Osteocyte (in vitro differentiated cells): Measurements from ENCODE around the gene TNK2. TPM values are rescaled to one million over a fixed set of nuclear protein-coding genes. Genes with fewer than 3 reads are reported as not detected.

ENCODE experiments used
- DNase-seq: peaks from one replicate; pipeline ENCODE4 v3.0.0; 2021; ENCODE audit warnings: mixed read lengths; ENCODE audit not compliant: unreplicated experiment; ENCODE audit errors: extremely low spot score
- H3K27ac Mint-ChIP-seq: one replicate; pipeline ENCODE4 v1.8.0; 2021; ENCODE audit warnings: mild to moderate bottlenecking, mixed read lengths; ENCODE audit not compliant: unreplicated experiment
- H3K27me3 Mint-ChIP-seq: one replicate; pipeline ENCODE4 v1.8.0; 2021; ENCODE audit warnings: mixed read lengths; ENCODE audit not compliant: unreplicated experiment
- H3K36me3 Mint-ChIP-seq: one replicate; pipeline ENCODE4 v1.8.0; 2021; ENCODE audit warnings: mixed read lengths; ENCODE audit not compliant: unreplicated experiment
- H3K4me1 Mint-ChIP-seq: one replicate; pipeline ENCODE4 v1.8.0; 2021; ENCODE audit warnings: mixed read lengths; ENCODE audit not compliant: unreplicated experiment
- H3K4me3 Mint-ChIP-seq: one replicate; pipeline ENCODE4 v1.8.0; 2021; ENCODE audit warnings: mild to moderate bottlenecking, moderate library complexity, mixed read lengths; ENCODE audit not compliant: unreplicated experiment
- H3K9me3 Mint-ChIP-seq: one replicate; pipeline ENCODE4 v1.8.0; 2021; ENCODE audit warnings: mixed read lengths; ENCODE audit not compliant: unreplicated experiment
- total RNA-seq: library from RNA; stranded (reverse); gene quantifications from 2 replicates; pipeline ENCODE4 v1.2.1, GENCODE V29; 2021
- TF ChIP-seq, protein P1 (sequence below): fragments of 200-600 bp; sonication (generic); IDR thresholded peaks from 2 replicates; pipeline ENCODE4 v1.5.0; 2021; ENCODE audit warnings: antibody characterized with exemption, mild to moderate bottlenecking, moderate library complexity

TNK2 gene
- total RNA-seq, 1 donor from 2014 or later: 54.2 TPM

DNA sequence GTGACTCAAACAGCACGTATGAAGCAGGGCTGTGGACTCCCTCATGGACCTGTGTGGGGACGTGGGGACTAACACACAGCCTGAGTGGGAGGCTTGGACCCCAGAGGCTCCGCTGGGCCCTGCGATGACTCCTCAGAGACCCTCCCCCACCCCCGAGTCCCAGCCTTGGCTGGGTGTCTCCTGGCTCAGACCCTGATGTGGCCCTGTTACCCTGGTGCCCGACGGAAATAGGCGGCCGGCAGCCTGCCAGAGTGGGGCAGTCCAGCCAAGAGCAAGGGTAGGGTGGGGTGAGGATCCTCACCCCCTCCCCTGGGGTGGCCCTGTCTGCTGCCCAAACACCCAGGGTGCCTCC is 15.3 kb downstream of the TNK2 start:
- DNase-seq: no peak
- no peak overlapping the region for H3K4me3 Mint-ChIP-seq
- H3K36me3 Mint-ChIP-seq: no peaks in the 10 kb centered on the region
- no peaks in the 10 kb centered on the region for H3K27me3 Mint-ChIP-seq
- no peaks in the 10 kb centered on the region for H3K9me3 Mint-ChIP-seq
- H3K4me1 Mint-ChIP-seq: peaks cover 48% of the 10 kb centered on the region
- H3K27ac Mint-ChIP-seq: peak overlapping the region; percentile 78
- TF ChIP-seq, protein P1, sequence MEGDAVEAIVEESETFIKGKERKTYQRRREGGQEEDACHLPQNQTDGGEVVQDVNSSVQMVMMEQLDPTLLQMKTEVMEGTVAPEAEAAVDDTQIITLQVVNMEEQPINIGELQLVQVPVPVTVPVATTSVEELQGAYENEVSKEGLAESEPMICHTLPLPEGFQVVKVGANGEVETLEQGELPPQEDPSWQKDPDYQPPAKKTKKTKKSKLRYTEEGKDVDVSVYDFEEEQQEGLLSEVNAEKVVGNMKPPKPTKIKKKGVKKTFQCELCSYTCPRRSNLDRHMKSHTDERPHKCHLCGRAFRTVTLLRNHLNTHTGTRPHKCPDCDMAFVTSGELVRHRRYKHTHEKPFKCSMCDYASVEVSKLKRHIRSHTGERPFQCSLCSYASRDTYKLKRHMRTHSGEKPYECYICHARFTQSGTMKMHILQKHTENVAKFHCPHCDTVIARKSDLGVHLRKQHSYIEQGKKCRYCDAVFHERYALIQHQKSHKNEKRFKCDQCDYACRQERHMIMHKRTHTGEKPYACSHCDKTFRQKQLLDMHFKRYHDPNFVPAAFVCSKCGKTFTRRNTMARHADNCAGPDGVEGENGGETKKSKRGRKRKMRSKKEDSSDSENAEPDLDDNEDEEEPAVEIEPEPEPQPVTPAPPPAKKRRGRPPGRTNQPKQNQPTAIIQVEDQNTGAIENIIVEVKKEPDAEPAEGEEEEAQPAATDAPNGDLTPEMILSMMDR: no peak

DNA sequence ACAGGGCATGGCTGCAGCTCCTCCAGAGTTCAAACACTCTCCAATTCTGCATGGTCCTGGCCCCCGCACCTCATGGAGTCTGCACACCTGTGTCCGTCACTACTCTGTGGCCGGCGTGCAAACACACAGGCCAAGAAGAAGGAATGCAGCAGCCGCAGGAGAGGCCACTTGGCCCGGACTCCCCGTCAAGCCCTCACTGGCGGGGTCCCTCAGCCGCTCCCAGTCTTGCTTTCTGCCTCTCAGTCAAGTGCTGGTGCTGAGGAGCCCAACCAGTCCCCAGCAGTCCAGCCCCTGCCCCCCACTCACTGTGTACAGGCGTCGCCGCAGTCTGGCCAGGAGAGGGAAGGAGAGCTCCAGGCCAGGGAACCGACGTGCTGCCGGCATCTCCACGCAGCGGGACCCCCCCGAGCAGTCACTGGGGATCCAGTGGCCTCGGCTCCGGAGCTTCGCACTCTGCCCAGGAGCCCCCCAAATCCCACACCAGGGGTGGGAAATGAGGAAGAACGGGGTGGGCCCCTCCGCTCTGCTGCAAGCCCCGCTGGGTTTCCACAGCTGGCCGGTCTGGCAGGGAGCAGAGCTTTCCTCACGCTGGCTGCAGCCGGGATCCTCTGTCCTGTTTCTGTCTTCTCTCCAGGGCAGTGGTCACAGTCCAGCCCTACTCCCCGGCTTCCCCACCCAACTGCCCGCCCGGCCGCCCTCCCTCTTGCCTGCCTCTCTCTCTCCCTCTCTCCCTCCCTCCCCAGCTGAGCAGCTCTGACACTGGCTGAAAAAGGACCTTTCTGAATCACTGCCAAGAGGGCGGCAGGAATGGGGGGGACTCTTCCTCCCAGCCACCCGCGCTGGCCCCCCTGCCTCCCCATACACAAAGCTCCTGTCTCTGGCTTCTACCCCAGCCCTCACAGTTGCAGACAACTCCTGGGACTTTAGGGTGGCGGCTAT is 16.0 kb downstream of the TNK2 start:
- TF ChIP-seq, protein P1: no peak
- Mint-ChIP-seq H3K27me3 (no peaks in the 10 kb centered on the region), H3K9me3 (no peaks in the 10 kb centered on the region), H3K27ac (peak overlapping the region; percentile 78), H3K4me1 (peaks cover 43% of the 10 kb centered on the region), H3K4me3 (no peak overlapping the region), H3K36me3 (no peaks in the 10 kb centered on the region)
- no peak for DNase-seq

DNA sequence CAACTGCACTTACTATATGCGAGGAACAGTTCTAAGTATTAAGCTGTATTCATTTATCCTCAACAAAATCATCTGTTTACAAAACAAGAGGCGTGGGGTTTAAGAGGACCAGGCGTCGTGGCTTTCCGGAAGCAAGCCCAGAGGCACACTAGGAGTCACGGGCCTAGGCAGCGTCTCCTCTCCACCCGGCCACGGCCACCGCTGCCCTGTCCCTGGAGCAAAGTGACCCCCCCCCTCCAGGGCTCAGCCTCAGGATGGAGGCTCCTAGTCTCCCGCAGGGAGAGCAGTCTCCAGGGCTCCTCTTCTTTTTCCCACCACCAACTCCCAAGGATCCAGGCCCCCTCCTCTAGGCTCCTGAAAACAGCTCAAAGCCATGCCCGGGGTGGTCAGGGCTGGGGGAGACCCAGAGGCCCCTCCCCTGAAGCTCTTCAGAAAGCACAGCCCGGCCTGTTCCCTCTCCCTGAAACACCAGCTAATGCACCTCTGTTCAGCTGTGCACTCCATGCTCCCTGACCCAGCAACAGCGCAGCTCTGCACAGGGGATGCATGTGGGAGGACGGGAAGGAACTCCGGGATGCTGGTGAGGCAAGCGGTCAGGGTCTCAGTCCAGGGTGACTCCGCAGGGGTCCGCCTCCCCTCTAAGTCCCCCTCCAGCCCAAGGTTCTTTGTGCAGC is 16.8 kb downstream of the TNK2 start:
- H3K27ac Mint-ChIP-seq: no peak overlapping the region
- no peaks in the 10 kb centered on the region for H3K36me3 Mint-ChIP-seq
- DNase-seq: no peak
- no peaks in the 10 kb centered on the region for H3K27me3 Mint-ChIP-seq
- TF ChIP-seq, protein P1: no peak
- H3K4me3 Mint-ChIP-seq: no peak overlapping the region
- H3K4me1 Mint-ChIP-seq: peaks cover 35% of the 10 kb centered on the region
- H3K9me3 Mint-ChIP-seq: no peaks in the 10 kb centered on the region

DNA sequence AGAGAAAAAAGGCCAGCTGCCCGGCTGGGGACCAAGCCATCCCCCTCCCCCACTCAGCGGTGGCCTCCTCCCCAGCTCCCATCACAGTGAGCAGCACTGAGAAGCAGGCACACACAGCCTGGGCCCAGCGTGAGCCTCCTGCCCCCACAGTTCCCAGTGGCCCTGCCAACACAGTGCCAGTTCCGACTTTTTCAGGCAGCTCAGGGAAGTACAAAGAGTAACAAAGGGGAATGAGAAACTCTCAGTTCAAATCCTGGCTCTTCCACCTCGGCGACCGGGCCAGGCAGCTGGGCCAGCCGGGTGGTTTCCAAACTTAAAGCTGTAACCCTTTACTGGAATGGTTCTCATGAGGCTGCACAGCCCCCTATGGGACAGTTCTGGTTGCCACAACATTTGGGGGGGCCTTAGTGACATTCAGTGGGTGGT is 18.5 kb downstream of the TNK2 start:
- Mint-ChIP-seq H3K4me3 (no peak overlapping the region), H3K9me3 (no peaks in the 10 kb centered on the region), H3K36me3 (no peaks in the 10 kb centered on the region), H3K27me3 (no peaks in the 10 kb centered on the region), H3K4me1 (peaks cover 37% of the 10 kb centered on the region), H3K27ac (no peak overlapping the region)
- TF ChIP-seq, protein P1: no peak
- no peak for DNase-seq
